Stomach (tissue), 9 donors: ENCODE measurements around the gene CD33. TPM values are rescaled to one million over a fixed set of nuclear protein-coding genes. Genes with fewer than 3 reads are reported as not detected.

ENCODE experiments used
- DNase-seq, 2 donors: peaks; one replicate each; pipeline versions ENCODE4 v3.0.0 to v3.0.0-alpha.2; 2013 to 2019
- H3K27ac ChIP-seq, 5 donors: fragments of 200-600 bp in 4 of 5; sonication (generic) in 4 of 5; one replicate each; pipeline ENCODE4 v1.5.1; 2013 to 2019; ENCODE audit warnings: mild to moderate bottlenecking in 1 of 5, moderate library complexity in 1 of 5
- H3K27me3 ChIP-seq, 3 donors: fragments of 200-600 bp; sonication (generic); one replicate each; pipeline ENCODE4 v1.5.1; 2017 to 2019; ENCODE audit warnings: mixed run types in 1 of 3
- H3K36me3 ChIP-seq, 4 donors: fragments of 200-600 bp; sonication (generic); 1 replicate in 3 of 4; 2 replicates in 1 of 4; pipeline ENCODE4 v1.5.1; 2016 to 2019
- H3K4me1 ChIP-seq, 4 donors: fragments of 200-600 bp; sonication (generic); one replicate each; pipeline ENCODE4 v1.5.1; 2016 to 2019
- H3K4me3 ChIP-seq, 4 donors: fragments of 200-600 bp; sonication (generic) in 3 of 4; one replicate each; pipeline ENCODE4 v1.5.1; 2016 to 2019; ENCODE audit warnings: mild to moderate bottlenecking in 1 of 4
- H3K9me3 ChIP-seq, 4 donors: fragments of 200-600 bp; sonication (generic); one replicate each; pipeline ENCODE4 v1.5.1; 2016 to 2019
- CTCF ChIP-seq, 7 experiments: fragments of 450-650 bp in 4 of 7; fragments of 200-600 bp in 3 of 7; sonication (generic) in 3 of 7; IDR thresholded peaks; one replicate each; pipeline ENCODE4 v1.5.1; 2016 to 2019; ENCODE audit warnings: antibody characterized with exemption in 7 of 7, control low read depth in 2 of 7, mild to moderate bottlenecking in 1 of 7
- EP300 ChIP-seq: sonication (generic); formaldehyde crosslinking; IDR thresholded peaks from one replicate; pipeline ENCODE4 v1.6.1; 2017; ENCODE audit warnings: antibody characterized with exemption
- POLR2A ChIP-seq, 4 donors: fragments of 450-650 bp; IDR thresholded peaks; one replicate each; pipeline ENCODE4 v1.6.1; 2016; ENCODE audit warnings: antibody characterized with exemption in 4 of 4, control low read depth in 2 of 4, mild to moderate bottlenecking in 1 of 4, moderate library complexity in 1 of 4
- POLR2AphosphoS5 ChIP-seq, 3 donors: sonication (generic); formaldehyde crosslinking; IDR thresholded peaks; one replicate each; pipeline ENCODE4 v1.6.1; 2016; ENCODE audit warnings: antibody characterized with exemption in 3 of 3
- WGBS, 5 donors: extraction: QIAGEN DNeasy Blood & Tissue Kit in 3 of 5; methylation state at CpG; one replicate each; pipeline versions ENCODE4 v1.1.5 to v1.1.7; 2013 to 2018; 5-methylcytosine and 5-hydroxymethylcytosine counted together
- intact Hi-C: fragments of 100-400 bp; cut with DNase I; formaldehyde crosslinking; loops from one replicate; pipeline ENCODE4 v1.15.1; 2023; ENCODE audit warnings: low total_unique reads
- polyA plus RNA-seq, 3 donors: library from polyadenylated mRNA; stranded (reverse); fragments of 200-250 nt; gene quantifications; one replicate each; pipeline ENCODE4 v1.2.3, GENCODE V29; 2013
- total RNA-seq, 5 donors: library from RNA; depleted of rRNA; stranded (reverse); fragments of >200 nt; gene quantifications; one replicate each; pipeline versions ENCODE4 v1.1.0 to v1.2.3, GENCODE V29; 2014 to 2016
- donor health status: healthy with polysubstance abuse.
- donor health status: Bipolar disorder and iron deficiency.
- donor health status: healthy.

Gene CD33
- total and polyA plus RNA-seq, 8 donors: 1.7 to 4.8 (median 3.0) TPM; not detected in 3

GRCh38 chr19:51227966-51228365 is 3.1 kb downstream of the CD33 start:
- Histone ChIP-seq H3K4me3 (no peak overlapping the region), H3K4me1 (no peaks in the 10 kb centered on the region), H3K36me3 (no peaks in the 10 kb centered on the region), H3K9me3 (peaks cover 0 to 13% (median 4%) of the 10 kb centered on the region in 4 donors), H3K27ac (no peak overlapping the region), H3K27me3 (peaks cover 0 to 29% (median 8%) of the 10 kb centered on the region in 3 donors)
- 90 to 95% (median 92%) methylated on average over 2 of the region's 2 CpGs for WGBS, 5 donors
- TF ChIP-seq EP300: no peak
- TF ChIP-seq POLR2A (IDR thresholded peaks at IDR 0.05): no peak
- no peak for TF ChIP-seq CTCF (IDR thresholded peaks at IDR 0.05)
- intact Hi-C loops: no loop called here
- DNase-seq: no peak

- Histone ChIP-seq H3K9me3 (no peaks in the 10 kb centered on the region), H3K4me3 (no peak overlapping the region), H3K36me3 (no peaks in the 10 kb centered on the region), H3K27me3 (peaks cover 0 to 7% (median 3%) of the 10 kb centered on the region in 3 donors), H3K27ac (no peak overlapping the region), H3K4me1 (no peaks in the 10 kb centered on the region)
- no peak for TF ChIP-seq CTCF (IDR thresholded peaks at IDR 0.05)
- no peak for TF ChIP-seq POLR2AphosphoS5 (IDR thresholded peaks at IDR 0.05)
- no peak for TF ChIP-seq POLR2A (IDR thresholded peaks at IDR 0.05)
- no peak for TF ChIP-seq EP300
- 58 to 88% (median 81%) methylated on average over 3 to 7 of the region's 7 CpGs for WGBS, 5 donors
- DNase-seq: no peak
- intact Hi-C loops: no loop called here
Measured at GRCh38 chr19:51240866-51241265, 16.0 kb downstream of the CD33 start.

- TF ChIP-seq EP300 (no peak), POLR2A (IDR thresholded peaks at IDR 0.05) (no peak), POLR2AphosphoS5 (IDR thresholded peaks at IDR 0.05) (no peak), CTCF (IDR thresholded peaks at IDR 0.05) (no peak)
- Histone ChIP-seq H3K27ac (no peak overlapping the region), H3K27me3 (peaks cover 0 to 7% (median 3%) of the 10 kb centered on the region in 3 donors), H3K4me3 (no peak overlapping the region), H3K36me3 (no peaks in the 10 kb centered on the region), H3K9me3 (no peaks in the 10 kb centered on the region), H3K4me1 (no peaks in the 10 kb centered on the region)
- no peak for DNase-seq
- WGBS, 5 donors: 73 to 79% (median 78%) methylated on average over 8 of the region's 8 CpGs
- intact Hi-C loops: no loop called here
Measured at GRCh38 chr19:51242881-51243630, 18.2 kb downstream of the CD33 start.

GRCh38 chr19:51246164-51246552 is 21.3 kb downstream of the CD33 start:
- no peaks in the 10 kb centered on the region for H3K4me1 ChIP-seq
- H3K4me3 ChIP-seq: no peak overlapping the region
- DNase-seq: peak in 1 of 2 donors; percentile 11
- no peak overlapping the region for H3K27ac ChIP-seq
- intact Hi-C loops: no loop called here
- WGBS, 5 donors: 27 to 51% (median 48%) methylated on average over 5 of the region's 5 CpGs
- no peak for TF ChIP-seq POLR2AphosphoS5 (IDR thresholded peaks at IDR 0.05)
- no peak for TF ChIP-seq CTCF (IDR thresholded peaks at IDR 0.05)
- no peak for TF ChIP-seq POLR2A (IDR thresholded peaks at IDR 0.05)
- TF ChIP-seq EP300: no peak
- H3K36me3 ChIP-seq: no peaks in the 10 kb centered on the region
- H3K9me3 ChIP-seq: peaks cover 0 to 6% (median 0%) of the 10 kb centered on the region in 4 donors
- H3K27me3 ChIP-seq: peaks cover 0 to 4% (median 0%) of the 10 kb centered on the region in 3 donors
